ENCODE measurements around the gene NYAP2.

GRCh38 chr2:225526760-225527390 is 127.4 kb downstream of the NYAP2 start:
- TF ChIP-seq, protein P1, sequence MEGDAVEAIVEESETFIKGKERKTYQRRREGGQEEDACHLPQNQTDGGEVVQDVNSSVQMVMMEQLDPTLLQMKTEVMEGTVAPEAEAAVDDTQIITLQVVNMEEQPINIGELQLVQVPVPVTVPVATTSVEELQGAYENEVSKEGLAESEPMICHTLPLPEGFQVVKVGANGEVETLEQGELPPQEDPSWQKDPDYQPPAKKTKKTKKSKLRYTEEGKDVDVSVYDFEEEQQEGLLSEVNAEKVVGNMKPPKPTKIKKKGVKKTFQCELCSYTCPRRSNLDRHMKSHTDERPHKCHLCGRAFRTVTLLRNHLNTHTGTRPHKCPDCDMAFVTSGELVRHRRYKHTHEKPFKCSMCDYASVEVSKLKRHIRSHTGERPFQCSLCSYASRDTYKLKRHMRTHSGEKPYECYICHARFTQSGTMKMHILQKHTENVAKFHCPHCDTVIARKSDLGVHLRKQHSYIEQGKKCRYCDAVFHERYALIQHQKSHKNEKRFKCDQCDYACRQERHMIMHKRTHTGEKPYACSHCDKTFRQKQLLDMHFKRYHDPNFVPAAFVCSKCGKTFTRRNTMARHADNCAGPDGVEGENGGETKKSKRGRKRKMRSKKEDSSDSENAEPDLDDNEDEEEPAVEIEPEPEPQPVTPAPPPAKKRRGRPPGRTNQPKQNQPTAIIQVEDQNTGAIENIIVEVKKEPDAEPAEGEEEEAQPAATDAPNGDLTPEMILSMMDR (IDR thresholded peaks at IDR 0.05; ENCODE audit: insufficient read depth, low read depth, low read length): no peak
- no peak for TF ChIP-seq EZH2 (IDR thresholded peaks at IDR 0.05; ENCODE audit: insufficient read depth, low read length)
